ENCODE measurements around the gene ARHGAP10.

GRCh38 chr4:147683717-147684700 lies 47.9 kb upstream of the ARHGAP10 start, which contains the start of gene PRMT9:
- TF ChIP-seq POLR2A (IDR thresholded peaks at IDR 0.05) (peak; percentile 75 to 90), EP300 (IDR thresholded peaks at IDR 0.05) (peak; percentile 96 to 99)
- TF ChIP-seq, protein P1, sequence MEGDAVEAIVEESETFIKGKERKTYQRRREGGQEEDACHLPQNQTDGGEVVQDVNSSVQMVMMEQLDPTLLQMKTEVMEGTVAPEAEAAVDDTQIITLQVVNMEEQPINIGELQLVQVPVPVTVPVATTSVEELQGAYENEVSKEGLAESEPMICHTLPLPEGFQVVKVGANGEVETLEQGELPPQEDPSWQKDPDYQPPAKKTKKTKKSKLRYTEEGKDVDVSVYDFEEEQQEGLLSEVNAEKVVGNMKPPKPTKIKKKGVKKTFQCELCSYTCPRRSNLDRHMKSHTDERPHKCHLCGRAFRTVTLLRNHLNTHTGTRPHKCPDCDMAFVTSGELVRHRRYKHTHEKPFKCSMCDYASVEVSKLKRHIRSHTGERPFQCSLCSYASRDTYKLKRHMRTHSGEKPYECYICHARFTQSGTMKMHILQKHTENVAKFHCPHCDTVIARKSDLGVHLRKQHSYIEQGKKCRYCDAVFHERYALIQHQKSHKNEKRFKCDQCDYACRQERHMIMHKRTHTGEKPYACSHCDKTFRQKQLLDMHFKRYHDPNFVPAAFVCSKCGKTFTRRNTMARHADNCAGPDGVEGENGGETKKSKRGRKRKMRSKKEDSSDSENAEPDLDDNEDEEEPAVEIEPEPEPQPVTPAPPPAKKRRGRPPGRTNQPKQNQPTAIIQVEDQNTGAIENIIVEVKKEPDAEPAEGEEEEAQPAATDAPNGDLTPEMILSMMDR (IDR thresholded peaks at IDR 0.05), result no peak
